ENCODE measurements around the gene GABPA. TPM values are rescaled to one million over a fixed set of nuclear protein-coding genes. Genes with fewer than 3 reads are reported as not detected.
"Not testable (repeated sequence)": the region's sequence is repeated elsewhere in the genome, so short reads cannot be mapped to it uniquely, and the experiment has no call there.

Gene GABPA
- total RNA-seq, 2 donors from 2014 or later, result 21.7 to 23.1 TPM

DNA sequence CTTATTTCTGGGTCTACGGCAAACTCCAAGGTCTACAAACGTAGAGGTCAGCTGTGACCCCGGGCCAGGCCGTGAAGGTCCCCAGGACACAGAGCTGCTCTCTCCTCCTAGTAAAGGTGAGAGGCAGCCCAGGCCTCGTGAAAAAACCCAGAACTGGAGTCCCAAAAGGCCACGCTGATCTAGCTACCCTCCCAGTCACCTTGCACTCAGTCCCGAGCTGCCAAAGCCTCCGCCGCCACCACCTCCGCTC lies 193 bp upstream of the GABPA start:
- no peak for DNase-seq
- intact Hi-C loops (cut with DNase I, micrococcal nuclease), result loop anchor here in 1 of 2 donors (10.0 kb wide), 1 partner anchor 430 kb away; no protein-coding TSS in a partner anchor
- ATAC-seq, result no peak

DNA sequence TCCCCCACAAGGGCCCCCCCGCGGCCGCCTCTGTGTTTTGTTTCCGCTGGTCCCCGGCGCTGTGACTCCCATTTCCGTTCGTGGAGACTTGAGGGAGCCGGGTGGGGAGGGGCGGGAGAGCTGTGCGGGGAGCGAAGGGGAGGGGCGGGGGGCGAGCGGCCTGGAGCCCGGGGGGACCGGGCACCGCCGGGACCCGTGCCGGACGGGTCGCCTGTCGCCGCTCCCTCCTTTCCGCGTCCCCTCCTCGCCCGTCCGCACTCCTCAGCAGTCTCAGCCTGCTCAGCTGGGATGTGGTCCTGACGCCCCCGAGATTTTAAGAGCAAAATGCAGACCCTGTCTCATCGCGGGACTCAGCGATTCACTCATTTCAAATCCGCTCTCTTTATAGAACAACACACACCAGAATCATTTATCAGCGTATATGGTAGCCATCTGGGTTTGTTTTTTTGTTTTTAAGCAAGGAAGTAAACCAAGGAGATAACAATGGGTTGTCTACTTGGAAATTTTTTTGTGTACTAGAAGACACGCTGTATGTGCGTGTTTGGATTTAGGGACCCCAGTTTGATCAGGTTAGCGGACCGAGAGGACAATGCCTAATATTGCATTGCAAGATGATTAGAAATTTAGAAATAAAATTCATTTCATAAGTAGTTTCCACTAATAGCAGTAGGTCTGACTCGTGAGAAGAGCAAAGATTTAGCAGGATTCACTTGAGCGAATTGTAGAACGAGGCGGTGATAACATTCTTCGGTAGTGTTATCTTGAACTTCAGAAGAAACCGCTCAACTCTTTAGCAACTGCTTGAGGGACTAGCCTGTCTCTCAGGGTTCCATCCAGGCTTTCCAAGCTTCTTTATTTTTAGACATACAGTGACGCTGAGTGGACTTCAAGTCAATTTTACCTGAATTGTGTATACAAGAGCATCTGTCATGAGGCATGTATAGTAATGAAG lies 1.1 kb downstream of the GABPA start:
- intact Hi-C loops (cut with DNase I, micrococcal nuclease), result loop anchor here in 1 of 2 donors (10.0 kb wide), 1 partner anchor 429 kb away; no protein-coding TSS in a partner anchor
- peak; percentile 55 for ATAC-seq
- DNase-seq, result peak; percentile 87 to 91

DNA sequence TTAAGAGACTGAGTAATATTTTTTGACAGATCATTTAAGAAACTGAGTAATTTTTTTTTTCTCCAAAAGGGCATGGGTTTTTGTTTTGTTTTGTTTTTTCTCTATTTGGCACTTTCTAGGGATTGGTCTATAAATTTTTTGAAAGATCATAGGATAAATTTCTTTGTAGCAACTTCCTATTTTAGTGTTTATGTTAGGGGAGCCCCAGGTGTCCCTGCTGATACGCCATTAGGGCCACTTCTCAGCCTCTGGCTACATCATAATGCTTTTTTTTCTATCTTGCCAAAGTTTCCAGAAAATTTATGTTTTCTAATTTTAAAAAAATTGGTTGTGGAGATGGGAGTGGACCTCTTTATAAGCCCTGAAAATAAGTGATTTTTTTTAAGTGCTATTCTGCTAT lies 2.6 kb downstream of the GABPA start:
- intact Hi-C loops (cut with DNase I, micrococcal nuclease), result loop anchor here in 1 of 2 donors (10.0 kb wide), 1 partner anchor 427 kb away; no protein-coding TSS in a partner anchor
- no peak for DNase-seq
- no peak for ATAC-seq

DNA sequence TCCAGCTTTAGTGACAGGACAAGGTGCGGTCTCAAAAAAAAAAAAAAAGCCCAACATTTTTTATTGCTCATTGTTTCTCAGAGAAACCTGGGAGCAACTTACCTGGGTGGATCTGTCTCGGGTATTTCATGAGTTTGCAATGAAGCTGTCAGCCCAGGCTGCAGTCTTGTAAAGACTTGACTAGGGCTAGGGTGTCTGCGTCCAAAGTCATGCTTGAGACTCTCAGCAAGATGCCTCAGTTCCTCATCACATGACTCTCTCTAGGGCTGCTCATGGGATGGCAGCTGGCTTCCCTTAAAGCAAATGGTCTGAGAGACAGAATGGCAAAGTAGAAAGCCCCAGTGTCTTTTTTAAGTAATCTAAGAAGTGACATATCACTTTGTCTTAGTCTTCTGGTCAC lies 8.1 kb downstream of the GABPA start:
- ATAC-seq (peak; percentile 83), DNase-seq (no peak)
- intact Hi-C loops (cut with DNase I, micrococcal nuclease), result no loop called here

DNA sequence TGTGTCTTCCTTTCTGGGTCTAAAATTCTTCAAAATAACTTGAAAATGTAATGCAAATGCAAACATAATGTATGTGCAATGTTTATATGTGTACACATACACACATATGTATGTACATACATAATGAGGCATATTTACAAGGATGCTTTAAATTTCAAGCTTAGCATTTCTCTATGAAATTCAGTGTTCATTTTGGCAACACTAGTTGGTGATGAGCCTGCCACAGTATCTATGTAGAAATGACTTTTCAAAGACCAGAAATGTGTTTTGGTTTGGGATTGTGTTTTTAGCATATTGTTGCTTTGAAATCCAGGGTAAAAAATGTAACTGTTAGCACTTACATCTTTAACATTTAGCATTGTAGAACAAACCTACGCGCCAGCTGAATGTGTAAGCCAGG lies 10.1 kb downstream of the GABPA start:
- ATAC-seq, result no peak
- no peak for DNase-seq
- intact Hi-C loops (cut with DNase I, micrococcal nuclease), result no loop called here

DNA sequence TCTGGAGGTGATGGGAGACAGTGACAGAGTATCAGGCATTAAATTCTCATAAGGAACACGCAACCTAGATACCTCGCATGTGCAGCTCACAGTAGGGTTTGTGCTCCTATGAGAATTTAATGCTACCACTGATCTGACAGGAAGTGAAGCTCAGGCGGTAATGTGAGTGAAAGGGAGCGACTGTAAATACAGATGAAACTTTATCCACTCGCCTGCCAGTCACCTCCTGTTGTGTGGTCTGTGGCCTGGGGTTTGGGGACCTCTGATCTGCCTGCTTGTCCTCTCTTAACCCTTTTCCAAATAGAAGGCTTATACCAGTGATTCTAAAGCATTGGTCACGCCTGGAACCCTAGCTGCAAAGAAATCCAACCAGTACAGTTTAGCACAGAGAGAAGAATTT lies 15.3 kb downstream of the GABPA start:
- no peak for ATAC-seq
- no peak for DNase-seq
- intact Hi-C loops (cut with DNase I, micrococcal nuclease), result no loop called here

DNA sequence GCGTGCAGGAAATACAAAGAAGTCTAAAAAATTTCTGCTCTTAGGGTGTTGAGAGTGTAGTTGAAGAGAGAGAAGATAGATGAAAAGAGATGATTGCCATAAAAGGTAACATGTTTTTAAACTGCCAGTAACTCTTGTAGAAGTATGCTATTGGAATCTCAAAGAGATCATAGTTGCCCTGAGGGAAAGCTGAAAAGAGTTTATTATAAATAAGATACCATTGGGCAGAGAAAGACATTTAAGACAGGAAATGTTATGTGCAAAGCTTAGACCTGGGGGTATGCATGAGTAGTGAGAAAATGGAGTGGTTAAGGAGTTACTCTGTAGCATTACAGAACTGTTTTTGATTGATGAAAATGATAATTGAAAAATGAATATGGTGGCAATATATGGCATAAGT lies 17.6 kb downstream of the GABPA start:
- DNase-seq (no peak), ATAC-seq (no peak)
- intact Hi-C loops (cut with DNase I, micrococcal nuclease), result no loop called here

DNA sequence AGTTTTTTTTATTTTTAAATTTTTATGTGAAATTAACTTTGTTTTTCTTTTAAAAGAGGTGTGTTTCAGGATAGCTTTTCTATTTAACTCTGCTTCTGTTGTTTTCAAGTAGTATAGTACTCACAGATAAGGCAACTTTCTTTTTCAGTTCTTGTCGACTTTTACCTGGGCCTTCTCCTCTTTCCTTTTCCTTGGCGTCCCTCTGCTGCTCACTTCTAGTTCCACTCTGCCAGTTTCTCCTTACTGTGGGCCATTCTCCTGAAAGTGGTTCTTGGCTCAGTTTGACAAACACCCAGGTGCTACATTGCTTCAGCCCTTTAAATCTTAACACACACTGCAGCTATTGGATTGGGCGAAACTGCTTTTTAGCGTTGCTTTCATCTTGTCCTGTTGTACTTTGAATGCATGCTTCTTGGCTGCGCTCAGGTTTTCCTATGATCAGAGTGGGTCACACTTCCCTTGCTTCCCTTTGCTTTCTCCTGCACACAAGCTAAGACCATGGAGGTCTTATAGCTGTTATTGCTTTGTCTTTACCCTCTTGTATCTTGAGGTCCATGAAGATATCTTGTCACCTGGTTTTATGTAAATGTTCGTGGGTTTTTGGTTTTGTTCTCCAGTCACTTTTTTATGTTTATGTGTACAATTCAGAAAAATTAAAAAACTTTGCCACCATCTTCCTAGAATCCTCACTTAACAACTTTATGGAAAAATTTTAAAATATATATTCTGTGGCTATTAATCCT lies 21.6 kb downstream of the GABPA start:
- no peak for DNase-seq
- intact Hi-C loops (cut with DNase I, micrococcal nuclease), result no loop called here
- ATAC-seq, result no peak

DNA sequence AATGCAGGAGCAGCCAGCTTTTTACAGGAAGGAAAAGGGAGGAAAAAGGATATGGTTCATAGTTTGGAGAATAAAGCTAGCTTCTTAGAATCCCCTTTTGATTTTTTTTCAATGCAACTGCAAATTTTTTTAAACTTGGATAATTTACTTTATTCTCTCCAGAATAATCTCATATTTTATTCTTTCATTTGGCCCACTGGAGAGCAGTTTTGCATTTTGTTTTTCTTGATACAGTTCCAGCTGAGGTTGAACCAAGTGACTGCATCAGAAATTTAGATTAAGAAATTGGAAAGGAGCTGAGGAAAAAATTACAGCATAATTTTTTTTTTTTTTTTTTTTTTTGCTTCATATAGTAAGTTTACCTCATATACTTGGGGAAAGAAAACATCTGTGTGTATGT lies 22.8 kb downstream of the GABPA start:
- intact Hi-C loops (cut with DNase I, micrococcal nuclease), result no loop called here
- DNase-seq, result no peak
- ATAC-seq, result no peak

DNA sequence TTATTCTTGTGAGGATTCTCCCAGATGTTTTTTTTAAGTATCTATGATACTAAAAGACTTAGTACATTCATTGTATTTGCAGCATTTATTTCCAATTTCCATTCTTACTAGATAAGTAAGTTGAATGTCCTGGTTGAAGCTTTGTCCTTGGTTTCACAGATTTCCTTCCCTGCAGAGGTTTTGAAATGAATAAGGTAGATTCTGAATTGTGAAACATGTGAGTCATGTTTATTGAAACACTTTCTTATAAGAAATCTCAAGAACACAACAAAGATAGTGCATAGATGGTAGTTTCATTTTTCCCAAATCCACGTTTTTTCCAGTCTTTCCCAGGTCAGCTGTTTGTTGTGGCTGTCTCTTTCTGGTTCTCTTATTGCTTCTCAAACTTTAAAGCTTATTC lies 24.8 kb downstream of the GABPA start:
- DNase-seq (no peak), ATAC-seq (no peak)
- intact Hi-C loops (cut with DNase I, micrococcal nuclease), result no loop called here

DNA sequence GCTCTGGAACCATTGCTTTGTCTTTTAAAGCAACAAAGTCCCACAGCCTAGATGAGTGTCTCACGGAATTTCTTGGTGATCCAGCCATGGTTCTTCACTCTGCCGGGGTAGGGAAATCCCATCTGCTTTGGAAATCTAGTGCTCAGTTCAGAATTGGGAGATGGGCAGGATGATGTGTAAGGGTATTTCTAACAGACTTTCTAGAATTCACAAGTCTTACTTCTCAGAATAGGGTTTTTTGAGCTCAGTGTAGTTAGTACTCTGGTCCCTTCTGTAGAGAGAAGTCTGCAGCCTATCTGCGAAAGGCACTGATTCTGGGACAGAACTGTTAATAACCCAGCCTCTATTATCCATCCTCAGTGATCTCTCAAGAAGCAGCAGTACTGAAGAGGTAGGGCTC lies 25.3 kb downstream of the GABPA start:
- intact Hi-C loops (cut with DNase I, micrococcal nuclease), result no loop called here
- no peak for DNase-seq
- no peak for ATAC-seq

DNA sequence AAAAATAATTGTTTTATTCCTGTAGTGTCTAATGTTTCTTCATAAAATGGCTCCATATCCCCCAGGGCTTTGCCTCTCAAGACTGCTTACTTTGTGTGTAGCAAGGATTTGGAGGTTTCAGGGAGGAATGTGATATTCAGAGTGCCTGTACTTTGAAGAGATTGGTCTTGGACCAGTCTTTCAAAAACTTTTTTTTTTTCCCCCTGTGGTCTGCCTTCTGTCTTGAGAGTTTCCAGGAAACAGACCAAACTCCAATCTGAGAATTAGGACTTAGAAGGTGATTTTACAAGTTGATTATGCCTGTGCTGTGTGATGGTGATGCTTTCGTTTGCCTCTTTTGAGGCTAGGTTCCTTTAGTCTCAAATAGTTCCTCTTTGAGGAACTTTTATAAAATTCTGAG lies 25.9 kb downstream of the GABPA start:
- DNase-seq (no peak), ATAC-seq (no peak)
- intact Hi-C loops (cut with DNase I, micrococcal nuclease), result no loop called here

DNA sequence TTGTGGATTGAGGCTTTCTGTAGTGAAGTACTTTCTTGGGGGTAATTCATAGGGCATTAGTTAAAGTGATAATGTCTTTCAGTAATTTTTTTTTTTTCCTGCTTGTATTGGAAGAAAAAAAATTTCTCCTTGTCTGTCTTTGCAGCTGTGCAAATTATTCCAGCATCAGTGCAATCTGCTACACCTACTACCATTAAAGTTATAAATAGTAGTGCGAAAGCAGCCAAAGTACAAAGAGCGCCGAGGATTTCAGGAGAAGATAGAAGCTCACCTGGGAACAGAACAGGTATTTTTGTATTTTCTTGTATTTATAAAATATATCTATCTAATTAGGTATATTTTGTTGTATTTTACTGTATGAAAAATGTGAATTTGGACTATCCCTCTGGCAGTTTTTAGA lies 29.3 kb downstream of the GABPA start:
- DNase-seq (no peak), ATAC-seq (no peak)
- intact Hi-C loops (cut with DNase I, micrococcal nuclease), result no loop called here

DNA sequence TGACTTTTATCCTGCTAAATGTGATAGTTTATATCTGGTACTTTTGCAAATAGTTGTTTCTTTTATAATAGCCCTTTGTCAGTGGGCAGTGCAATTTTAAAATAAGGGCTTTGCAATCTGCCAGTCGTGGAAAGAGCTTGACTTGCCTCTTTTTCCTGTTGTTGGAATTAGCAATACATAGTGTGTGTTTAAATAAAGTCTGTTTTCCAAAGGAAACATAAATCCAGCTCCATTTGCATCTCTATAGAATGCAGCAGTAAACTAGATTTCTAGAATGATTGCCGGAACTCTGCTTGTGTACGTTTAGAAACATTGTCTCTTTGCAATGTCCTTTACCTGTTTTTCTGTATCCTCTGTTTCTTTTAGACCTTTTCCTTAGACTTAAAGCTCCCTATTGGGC lies 33.1 kb downstream of the GABPA start:
- no peak for DNase-seq
- intact Hi-C loops (cut with DNase I, micrococcal nuclease), result no loop called here
- ATAC-seq, result no peak

DNA sequence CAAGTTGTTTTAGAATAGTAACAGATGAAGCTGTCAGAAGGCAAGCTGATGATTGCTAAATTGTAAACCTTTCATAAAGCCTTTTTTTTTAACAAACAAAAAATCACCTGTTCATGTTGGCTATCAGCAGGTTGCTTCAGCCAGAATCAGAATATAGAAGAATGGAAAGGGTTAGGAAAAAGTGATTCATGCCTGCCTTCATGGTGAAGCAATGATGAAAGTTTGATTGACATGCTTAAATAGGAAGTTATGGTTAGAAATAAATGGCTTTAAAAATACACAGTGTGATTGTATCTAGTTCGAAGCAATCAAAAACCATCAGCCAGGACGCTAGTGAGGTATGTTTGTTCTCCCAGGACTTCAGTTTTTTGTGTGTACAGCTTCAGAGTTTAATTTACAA lies 37.9 kb downstream of the GABPA start:
- no peak for DNase-seq
- ATAC-seq, result no peak
- intact Hi-C loops (cut with DNase I, micrococcal nuclease), result no loop called here

DNA sequence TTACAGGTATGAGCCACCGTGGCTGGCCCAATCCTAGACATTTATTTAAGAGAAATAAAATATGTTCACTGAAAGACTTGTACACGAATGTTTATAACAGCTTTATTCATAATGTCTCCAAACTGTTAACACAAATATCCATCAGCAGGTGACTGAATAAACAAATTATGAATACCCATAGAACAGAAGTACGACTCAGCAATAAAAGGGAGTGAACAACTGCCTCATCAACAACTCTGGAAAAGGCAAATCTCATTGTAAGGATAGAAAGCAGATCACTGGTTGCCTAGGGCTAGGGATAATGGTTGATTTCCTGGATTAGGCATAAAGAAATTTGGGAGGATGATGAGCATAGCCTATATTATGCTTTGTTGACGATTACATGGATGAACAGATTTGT lies 41.7 kb downstream of the GABPA start:
- no peak for ATAC-seq
- intact Hi-C loops (cut with DNase I, micrococcal nuclease), result no loop called here
- no peak for DNase-seq

DNA sequence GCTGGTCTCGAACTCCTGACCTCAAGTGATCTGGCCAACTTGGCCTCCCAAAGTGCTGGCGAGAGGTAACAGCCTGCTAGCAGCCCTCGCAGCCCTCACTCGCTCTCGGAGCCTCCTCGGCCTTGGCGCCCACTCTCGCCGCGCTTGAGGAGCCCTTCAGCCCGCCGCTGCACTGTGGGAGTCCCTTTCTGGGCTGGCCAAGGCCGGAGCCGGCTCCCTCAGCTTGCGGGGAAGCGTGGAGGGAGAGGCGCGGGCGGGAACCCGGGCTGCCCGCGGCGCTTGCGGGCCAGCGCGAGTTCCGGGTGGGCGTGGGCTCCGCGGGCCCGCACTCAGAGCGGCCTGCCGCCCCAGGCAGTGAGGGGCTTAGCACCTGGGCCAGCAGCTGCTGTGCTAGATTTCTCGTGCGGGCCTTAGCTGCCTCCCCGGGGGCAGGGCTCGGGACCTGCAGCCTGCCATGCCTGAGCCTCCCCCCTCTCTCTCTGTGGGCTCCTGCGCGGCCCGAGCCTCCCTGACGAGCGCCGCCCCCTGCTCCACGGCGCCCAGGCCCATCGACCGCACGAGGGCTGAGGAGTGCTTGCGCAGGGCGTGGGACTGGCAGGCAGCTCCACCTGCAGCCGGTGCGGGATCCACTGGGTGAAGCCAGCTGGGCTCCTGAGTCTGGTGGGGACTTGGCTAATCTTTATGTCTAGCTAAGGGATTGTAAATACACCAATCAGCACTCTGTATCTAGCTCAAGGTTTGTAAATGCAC lies 43.5 kb downstream of the GABPA start:
- DNase-seq; intact Hi-C loops (cut with DNase I, micrococcal nuclease); ATAC-seq: not testable (repeated sequence)

DNA sequence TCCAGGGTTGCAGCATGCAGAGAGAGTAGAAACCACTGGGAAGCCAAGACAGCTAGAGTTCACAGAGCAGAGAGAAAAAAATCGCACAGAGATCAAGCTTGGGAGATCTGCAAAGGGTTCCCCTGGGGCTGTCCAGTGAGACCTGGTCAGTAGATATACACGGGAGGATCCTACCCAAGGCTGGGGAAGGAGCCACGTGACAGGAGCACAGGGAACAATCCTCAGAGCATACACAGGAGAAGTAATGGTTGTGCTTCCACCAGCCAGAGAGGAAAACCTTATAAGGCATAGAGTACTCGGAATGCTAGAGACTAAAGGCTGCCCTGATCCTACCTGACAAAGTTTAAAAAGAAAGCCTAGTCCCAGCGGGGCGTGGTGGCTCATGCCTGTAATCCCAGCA lies 53.9 kb downstream of the GABPA start:
- ATAC-seq (no peak), DNase-seq (no peak)
- intact Hi-C loops (cut with DNase I, micrococcal nuclease), result no loop called here

DNA sequence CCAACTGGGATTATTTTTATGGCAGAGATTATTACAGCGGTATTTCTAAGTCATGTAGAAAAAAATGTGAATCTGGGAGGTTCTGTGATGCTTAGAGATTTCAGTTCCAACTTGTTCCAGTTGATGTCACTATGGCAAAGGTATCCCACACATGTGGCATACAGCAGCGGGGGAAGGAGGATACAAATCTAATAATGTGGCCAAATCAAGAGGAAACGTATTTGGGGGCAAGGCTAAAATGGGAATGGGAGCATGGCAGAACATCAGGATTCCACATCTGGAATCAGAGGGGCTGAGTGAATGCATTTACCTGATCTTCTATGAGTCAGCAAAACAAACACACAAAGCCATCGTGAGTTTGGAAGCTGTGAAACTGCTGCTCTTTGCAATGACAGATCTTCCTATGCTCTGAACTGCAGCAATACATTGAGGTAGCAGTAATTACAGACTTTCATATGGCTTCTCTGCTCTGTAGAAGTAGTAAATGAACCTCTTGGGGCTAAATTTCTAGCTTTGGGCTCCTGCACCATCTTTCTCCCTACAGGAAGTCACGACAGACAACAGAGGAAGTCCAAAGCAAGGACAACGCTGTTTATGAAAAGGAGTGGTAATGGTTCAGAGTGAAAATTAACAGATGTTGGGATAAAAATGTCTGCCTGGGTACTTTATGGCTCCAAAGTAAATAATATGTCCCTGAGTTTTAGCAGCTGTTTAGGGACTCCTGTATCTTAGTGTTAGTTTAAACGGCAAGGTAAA lies 55.5 kb downstream of the GABPA start:
- DNase-seq, result no peak
- ATAC-seq, result peak; percentile 91
- intact Hi-C loops (cut with DNase I, micrococcal nuclease), result no loop called here

Measured in left colon (tissue), 2 donors.